Keratinocyte (primary cell): ENCODE data around the gene SIGLEC11. TPM values are rescaled to one million over a fixed set of nuclear protein-coding genes. Genes with fewer than 3 reads are reported as not detected.
"Not testable (repeated sequence)": the region's sequence is repeated elsewhere in the genome, so short reads cannot be mapped to it uniquely, and the experiment has no call there.

Experiments used
- DNase-seq: peaks from one replicate; pipeline ENCODE4 v3.0.0-alpha.2; 2011; ENCODE audit warnings: low read depth, missing footprints, low spot score
- FAIRE-seq: peaks from 2 replicates; lab custom pipeline; 2011; peaks lifted over from hg19 to GRCh38; lab: Jason Lieb, UNC
- H2AFZ ChIP-seq: 2 replicates; pipeline ENCODE4 v1.6.0; 2012; ENCODE audit warnings: low read length, control low read depth, inconsistent platforms; ENCODE audit not compliant: control insufficient read depth
- H3K27ac ChIP-seq: 2 replicates; pipeline ENCODE4 v1.5.1; 2011; ENCODE audit warnings: low read length; ENCODE audit not compliant: control insufficient read depth, insufficient read depth
- H3K27me3 ChIP-seq: 3 replicates; pipeline ENCODE4 v1.6.0; 2011; ENCODE audit warnings: low read length; ENCODE audit not compliant: control insufficient read depth, insufficient read depth; ENCODE audit errors: extremely low read depth
- H3K36me3 ChIP-seq, 2 experiments: 2 replicates in 1 of 2; 3 replicates in 1 of 2; pipeline ENCODE4 v1.5.1; 2011; ENCODE audit warnings: low read length in 2 of 2, mild to moderate bottlenecking in 1 of 2; ENCODE audit not compliant: control insufficient read depth in 2 of 2, insufficient read depth in 2 of 2; ENCODE audit errors: extremely low read depth in 1 of 2
- H3K4me1 ChIP-seq: 3 replicates; pipeline ENCODE4 v1.5.1; 2011; ENCODE audit warnings: low read length; ENCODE audit not compliant: control insufficient read depth, insufficient read depth; ENCODE audit errors: extremely low read depth
- H3K4me2 ChIP-seq: 3 replicates; pipeline ENCODE4 v1.6.0; 2011; ENCODE audit warnings: low read depth, low read length; ENCODE audit not compliant: control insufficient read depth, insufficient read depth; ENCODE audit errors: extremely low read depth
- H3K4me3 ChIP-seq, 3 experiments: fragments of 200-600 bp in 1 of 3; sonication (generic) in 1 of 3; 2 replicates in 2 of 3; 3 replicates in 1 of 3; pipeline ENCODE4 v1.5.1; 2011 to 2016; ENCODE audit warnings: low read length in 3 of 3, mild to moderate bottlenecking in 3 of 3, control low read depth in 2 of 3, inconsistent platforms in 1 of 3, low read depth in 1 of 3, mixed read lengths in 1 of 3, mixed run types in 1 of 3, moderate library complexity in 1 of 3; ENCODE audit not compliant: control insufficient read depth in 2 of 3, insufficient read depth in 2 of 3; ENCODE audit errors: extremely low read depth in 1 of 3
- H3K79me2 ChIP-seq: 2 replicates; pipeline ENCODE4 v1.6.0; 2012; ENCODE audit warnings: low read length; ENCODE audit not compliant: control insufficient read depth, insufficient read depth
- H3K9ac ChIP-seq: 3 replicates; pipeline ENCODE4 v1.6.0; 2011; ENCODE audit warnings: low read length; ENCODE audit not compliant: control insufficient read depth, insufficient read depth; ENCODE audit errors: extremely low read depth
- H3K9me1 ChIP-seq: 3 replicates; pipeline ENCODE4 v1.6.0; 2011; ENCODE audit warnings: low read length; ENCODE audit not compliant: control insufficient read depth, insufficient read depth; ENCODE audit errors: extremely low read depth
- H3K9me3 ChIP-seq: 2 replicates; pipeline ENCODE4 v1.5.1; 2012; ENCODE audit warnings: low read depth, low read length; ENCODE audit not compliant: control insufficient read depth
- H4K20me1 ChIP-seq: 3 replicates; pipeline ENCODE4 v1.6.0; 2011; ENCODE audit warnings: low read length; ENCODE audit not compliant: control insufficient read depth, insufficient read depth; ENCODE audit errors: extremely low read depth
- EZH2 ChIP-seq: IDR thresholded peaks from one replicate; pipeline ENCODE4 v1.6.1; 2012; ENCODE audit warnings: inconsistent platforms, mild to moderate bottlenecking, low read length, moderate library complexity
- dilution Hi-C: fragments of 300-500 bp; cut with MboI; formaldehyde crosslinking; loops from one replicate; pipeline ENCODE4 v1.7.0; 2020; ENCODE audit warnings: low sequenced_read_pairs; ENCODE audit not compliant: extremely low pct_ligation_motif_present
- polyA plus RNA-seq, 5 experiments: library from polyadenylated mRNA; depleted of rRNA in 3 of 5; stranded (reverse) in 3 of 5; stranded (forward) in 1 of 5; unstranded in 1 of 5; fragments of >200 nt; gene quantifications; 1 replicate in 1 of 5; 2 replicates in 3 of 5; 3 replicates in 1 of 5; pipeline versions ENCODE4 v1.2.1 to v1.2.3, GENCODE V29; 2011 to 2012; ENCODE audit warnings: missing spikeins in 2 of 5, low read depth in 1 of 5, low replicate concordance in 1 of 5
- TF ChIP-seq, protein P1 (sequence below), 3 experiments: IDR thresholded peaks in 1 of 3; conservative IDR thresholded peaks in 1 of 3; optimal IDR thresholded peaks in 1 of 3; 2 replicates in 2 of 3; 3 replicates in 1 of 3; pipeline versions ENCODE3 to v1.5.1; 2011; ENCODE audit warnings: low read length in 3 of 3, mild to moderate bottlenecking in 3 of 3, moderate library complexity in 2 of 3, control low read depth in 1 of 3, inconsistent platforms in 1 of 3; ENCODE audit not compliant: insufficient read depth in 2 of 3; ENCODE audit errors: extremely low read depth in 1 of 3

The SIGLEC11 gene
- polyA plus RNA-seq, 1 donor (not counting 4 experiments of a cell fraction or from before 2014, with no cell fraction given): not detected

DNA sequence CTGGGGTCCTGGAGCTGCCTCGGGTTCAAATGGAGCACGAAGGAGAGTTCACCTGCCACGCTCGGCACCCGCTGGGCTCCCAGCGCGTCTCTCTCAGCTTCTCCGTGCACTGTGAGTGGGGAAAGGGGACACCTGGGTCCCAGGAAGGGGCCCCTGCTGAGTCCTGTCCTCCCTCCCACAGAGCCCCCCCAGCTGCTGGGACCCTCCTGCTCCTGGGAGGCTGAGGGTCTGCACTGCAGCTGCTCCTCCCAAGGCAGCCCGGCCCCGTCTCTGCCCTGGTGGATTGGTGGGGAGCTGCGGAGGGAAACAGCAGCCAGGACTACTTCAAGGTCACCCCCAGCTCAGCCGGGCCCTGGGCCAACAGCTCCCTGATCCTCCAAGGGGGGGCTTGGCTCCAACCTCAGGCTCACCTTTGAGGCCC is 11.0 kb upstream of the SIGLEC11 start:
- no peaks in the 10 kb centered on the region for H3K9me1 ChIP-seq
- H3K4me3 ChIP-seq: no peak overlapping the region
- DNase-seq (no peak), FAIRE-seq (no peak)
- dilution Hi-C loops: no loop called here
- no peaks in the 10 kb centered on the region for H4K20me1 ChIP-seq
- TF ChIP-seq EZH2: no peak
- TF ChIP-seq, protein P1, sequence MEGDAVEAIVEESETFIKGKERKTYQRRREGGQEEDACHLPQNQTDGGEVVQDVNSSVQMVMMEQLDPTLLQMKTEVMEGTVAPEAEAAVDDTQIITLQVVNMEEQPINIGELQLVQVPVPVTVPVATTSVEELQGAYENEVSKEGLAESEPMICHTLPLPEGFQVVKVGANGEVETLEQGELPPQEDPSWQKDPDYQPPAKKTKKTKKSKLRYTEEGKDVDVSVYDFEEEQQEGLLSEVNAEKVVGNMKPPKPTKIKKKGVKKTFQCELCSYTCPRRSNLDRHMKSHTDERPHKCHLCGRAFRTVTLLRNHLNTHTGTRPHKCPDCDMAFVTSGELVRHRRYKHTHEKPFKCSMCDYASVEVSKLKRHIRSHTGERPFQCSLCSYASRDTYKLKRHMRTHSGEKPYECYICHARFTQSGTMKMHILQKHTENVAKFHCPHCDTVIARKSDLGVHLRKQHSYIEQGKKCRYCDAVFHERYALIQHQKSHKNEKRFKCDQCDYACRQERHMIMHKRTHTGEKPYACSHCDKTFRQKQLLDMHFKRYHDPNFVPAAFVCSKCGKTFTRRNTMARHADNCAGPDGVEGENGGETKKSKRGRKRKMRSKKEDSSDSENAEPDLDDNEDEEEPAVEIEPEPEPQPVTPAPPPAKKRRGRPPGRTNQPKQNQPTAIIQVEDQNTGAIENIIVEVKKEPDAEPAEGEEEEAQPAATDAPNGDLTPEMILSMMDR (optimal IDR thresholded peaks at IDR 0.05 in 1 of 3, IDR thresholded peaks at IDR 0.05 in 1 of 3, conservative IDR thresholded peaks at IDR 0.05 in 1 of 3; ENCODE audit: extremely low read depth in 1 of 3, insufficient read depth in 2 of 3, low read length in 3 of 3): no peak
- H3K9me3 ChIP-seq: no peaks in the 10 kb centered on the region
- H3K9ac ChIP-seq: no peak overlapping the region
- H3K27ac ChIP-seq: no peak overlapping the region
- no peak overlapping the region for H3K4me2 ChIP-seq
- H3K79me2 ChIP-seq: no peaks in the 10 kb centered on the region
- no peaks in the 10 kb centered on the region for H3K36me3 ChIP-seq
- H3K27me3 ChIP-seq: no peaks in the 10 kb centered on the region
- no peaks in the 10 kb centered on the region for H3K4me1 ChIP-seq
- H2AFZ ChIP-seq: no peak overlapping the region

- H4K20me1 ChIP-seq, H3K27me3 ChIP-seq, H3K4me2 ChIP-seq, H3K79me2 ChIP-seq, H3K4me3 ChIP-seq, H3K9ac ChIP-seq, H3K4me1 ChIP-seq, H3K27ac ChIP-seq, H2AFZ ChIP-seq, FAIRE-seq, H3K9me3 ChIP-seq, DNase-seq, dilution Hi-C loops, H3K9me1 ChIP-seq, H3K36me3 ChIP-seq: not testable (repeated sequence)
These were observed 8.4 kb upstream of the SIGLEC11 start for GRCh38 chr19:49969355-49969754.

DNA sequence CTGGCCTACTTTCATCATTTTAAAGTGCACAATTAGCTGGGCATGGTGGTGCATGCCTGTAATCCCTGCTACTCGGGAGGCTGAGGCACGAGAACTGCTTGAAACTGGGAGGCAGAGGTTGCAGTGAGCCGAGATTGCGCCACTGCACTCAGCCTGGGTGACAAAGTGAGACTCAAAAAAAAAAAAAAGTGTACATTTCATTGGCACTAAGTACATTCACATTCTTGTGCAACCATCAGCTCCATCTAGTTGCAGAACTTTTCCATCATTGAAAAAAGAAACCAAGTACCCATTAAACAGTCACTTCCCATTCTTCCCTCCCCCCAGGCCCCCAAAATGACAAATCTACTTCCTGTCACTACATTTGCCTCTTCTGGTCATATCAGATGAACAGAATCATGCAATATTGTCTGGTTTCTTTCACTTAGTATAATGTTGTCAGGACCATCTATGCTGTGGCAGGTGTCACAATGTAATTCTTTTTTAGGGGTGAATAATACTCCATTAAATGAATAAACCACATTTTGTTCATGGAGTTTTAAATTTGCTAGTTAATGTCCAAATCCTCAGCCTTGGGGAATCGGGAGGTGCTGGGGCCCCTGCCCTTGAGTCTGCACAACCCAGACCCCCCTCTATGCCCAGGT is 7.4 kb upstream of the SIGLEC11 start:
- Histone ChIP-seq H3K4me2 (no peak overlapping the region), H3K9ac (no peak overlapping the region), H3K79me2 (no peaks in the 10 kb centered on the region), H3K27ac (no peak overlapping the region), H3K9me1 (no peaks in the 10 kb centered on the region), H3K27me3 (no peaks in the 10 kb centered on the region), H3K4me1 (no peaks in the 10 kb centered on the region), H2AFZ (no peak overlapping the region), H4K20me1 (no peaks in the 10 kb centered on the region), H3K9me3 (no peaks in the 10 kb centered on the region), H3K36me3 (no peaks in the 10 kb centered on the region), H3K4me3 (no peak overlapping the region)
- dilution Hi-C loops: no loop called here
- DNase-seq (no peak), FAIRE-seq (no peak)
- TF ChIP-seq, protein P1 (optimal IDR thresholded peaks at IDR 0.05 in 1 of 3, IDR thresholded peaks at IDR 0.05 in 1 of 3, conservative IDR thresholded peaks at IDR 0.05 in 1 of 3; ENCODE audit: extremely low read depth in 1 of 3, insufficient read depth in 2 of 3, low read length in 3 of 3): no peak
- no peak for TF ChIP-seq EZH2

GRCh38 chr19:49959892-49960291 is 1.1 kb downstream of the SIGLEC11 start:
- H3K27me3 ChIP-seq, H3K4me2 ChIP-seq, H2AFZ ChIP-seq, DNase-seq, H4K20me1 ChIP-seq, H3K9me1 ChIP-seq, H3K79me2 ChIP-seq, H3K9me3 ChIP-seq, H3K4me1 ChIP-seq, FAIRE-seq, H3K9ac ChIP-seq, H3K27ac ChIP-seq, H3K4me3 ChIP-seq, dilution Hi-C loops, H3K36me3 ChIP-seq: not testable (repeated sequence)
